CD4-positive, alpha-beta memory T cell (primary cell): ENCODE measurements around the gene ADAM10. TPM values are rescaled to one million over a fixed set of nuclear protein-coding genes. Genes with fewer than 3 reads are reported as not detected.

Experiments used
- CTCF ChIA-PET: fragments of 350-600 bp; sonication (Branson Sonifier 250); formaldehyde crosslinking; loops from one replicate; lab custom pipeline; 2021; ENCODE audit warnings: inconsistent platforms; ENCODE audit not compliant: partially characterized antibody; lab: Charles Lee
- POLR2A ChIA-PET: fragments of 350-600 bp; sonication (Branson Sonifier 250); formaldehyde crosslinking; loops from one replicate; lab custom pipeline; 2021; ENCODE audit not compliant: partially characterized antibody; lab: Charles Lee
- DNase-seq, 5 donors: peaks; one replicate each; pipeline versions ENCODE4 v3.0.0 to v3.0.0-alpha.2; 2020 to 2022; ENCODE audit warnings: mixed read lengths in 1 of 5
- H3K27ac ChIP-seq: one replicate; pipeline ENCODE4 v1.7.0; 2013; ENCODE audit warnings: low read depth, low read length
- H3K27me3 ChIP-seq: 2 replicates; pipeline ENCODE4 v1.7.0; 2013; ENCODE audit warnings: mild to moderate bottlenecking, low read length, moderate library complexity; ENCODE audit not compliant: insufficient read depth
- H3K36me3 ChIP-seq: 2 replicates; pipeline ENCODE4 v1.7.0; 2013; ENCODE audit warnings: mild to moderate bottlenecking, low read length, moderate library complexity; ENCODE audit not compliant: insufficient read depth
- H3K4me1 ChIP-seq: 2 replicates; pipeline ENCODE4 v1.7.0; 2013; ENCODE audit warnings: mild to moderate bottlenecking, low read length, moderate library complexity; ENCODE audit not compliant: insufficient read depth
- H3K4me3 ChIP-seq, 2 donors: one replicate each; pipeline ENCODE4 v1.7.0; 2013; ENCODE audit warnings: low read length in 2 of 2, mild to moderate bottlenecking in 1 of 2
- H3K9me3 ChIP-seq, 2 donors: one replicate each; pipeline ENCODE4 v1.7.0; 2013; ENCODE audit warnings: low read length in 2 of 2, control low read depth in 1 of 2; ENCODE audit not compliant: control insufficient read depth in 1 of 2
- H3K27ac Mint-ChIP-seq, 7 donors: one replicate each; pipeline ENCODE4 v1.8.0; 2020 to 2021; ENCODE audit warnings: mixed read lengths in 7 of 7, mild to moderate bottlenecking in 6 of 7, inconsistent platforms in 3 of 7, moderate library complexity in 3 of 7
- H3K27me3 Mint-ChIP-seq, 2 donors: one replicate each; pipeline ENCODE4 v1.8.0; 2020 to 2021; ENCODE audit warnings: mixed read lengths in 2 of 2
- H3K36me3 Mint-ChIP-seq, 2 donors: one replicate each; pipeline ENCODE4 v1.8.0; 2020 to 2021; ENCODE audit warnings: mixed read lengths in 2 of 2, inconsistent platforms in 1 of 2, mild to moderate bottlenecking in 1 of 2
- H3K4me1 Mint-ChIP-seq, 4 donors: one replicate each; pipeline ENCODE4 v1.8.0; 2020 to 2021; ENCODE audit warnings: mixed read lengths in 4 of 4, mild to moderate bottlenecking in 1 of 4
- H3K4me3 Mint-ChIP-seq, 8 donors: one replicate each; pipeline ENCODE4 v1.8.0; 2020 to 2021; ENCODE audit warnings: mixed read lengths in 8 of 8, mild to moderate bottlenecking in 7 of 8, moderate library complexity in 6 of 8, inconsistent platforms in 3 of 8
- H3K9me3 Mint-ChIP-seq, 8 donors: one replicate each; pipeline ENCODE4 v1.8.0; 2020 to 2021; ENCODE audit warnings: mixed read lengths in 8 of 8, mild to moderate bottlenecking in 5 of 8, inconsistent platforms in 3 of 8, moderate library complexity in 1 of 8
- intact Hi-C: fragments of 100-400 bp; cut with micrococcal nuclease; formaldehyde crosslinking; loops from one replicate; pipeline ENCODE4 v1.15.1; 2023
- polyA plus RNA-seq, 2 donors: library from polyadenylated mRNA; unstranded; fragments of 300-500 nt; fragmentation: Illumina TruSeq; gene quantifications; one replicate each; pipeline ENCODE4 v1.2.3, GENCODE V29; 2021
- total RNA-seq, 2 experiments: library from RNA; stranded (reverse); gene quantifications; one replicate each; pipeline ENCODE4 v1.2.3, GENCODE V29; 2021

Gene ADAM10
- total and polyA plus RNA-seq, 4 experiments from 2014 or later = 129 to 258 (median 135) TPM

DNA sequence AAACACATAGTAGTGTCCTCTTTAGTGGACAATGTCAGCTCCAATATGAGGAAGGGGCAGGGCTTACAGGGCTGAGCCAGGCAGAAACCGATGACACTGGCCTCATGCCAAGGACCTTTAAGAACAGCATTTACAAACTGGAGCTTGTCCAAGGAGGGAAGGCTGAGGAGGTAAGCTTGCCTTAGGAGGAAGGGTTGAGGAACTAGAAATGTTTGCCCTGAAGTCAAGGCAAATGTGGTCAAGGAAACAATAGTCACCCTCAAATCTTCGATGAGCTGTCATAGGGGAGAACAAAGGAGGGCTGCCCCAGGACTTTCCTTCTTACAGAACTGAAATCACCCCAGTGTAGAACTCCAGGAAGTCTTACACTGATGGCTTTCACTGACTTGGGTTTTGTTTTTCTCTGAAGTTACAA lies 181.3 kb downstream of the ADAM10 start:
- H3K9me3 Mint-ChIP-seq = peaks cover 0 to 5% (median 0%) of the 10 kb centered on the region in 8 donors
- Histone ChIP-seq H3K27ac (no peak overlapping the region), H3K36me3 (no peaks in the 10 kb centered on the region), H3K9me3 (peaks cover 0 to 5% of the 10 kb centered on the region in 2 donors), H3K4me3 (no peak overlapping the region), H3K27me3 (no peaks in the 10 kb centered on the region), H3K4me1 (peaks cover 8% of the 10 kb centered on the region)
- peak in 2 of 5 donors; percentile 12 to 18 for DNase-seq
- ChIA-PET POLR2A (interaction anchor here (0.9 to 1.2 kb wide), 2 partner anchors 9 to 16 kb away, joined by 3 read pairs; no protein-coding TSS in a partner anchor), CTCF (no interaction called here)
- intact Hi-C loops = no loop called here
- H3K36me3 Mint-ChIP-seq = no peaks in the 10 kb centered on the region
- peak overlapping the region in 3 of 8 donors; percentile 17 to 62 (median 43) for H3K4me3 Mint-ChIP-seq
- H3K27me3 Mint-ChIP-seq = no peaks in the 10 kb centered on the region
- peaks cover 1 to 10% (median 6%) of the 10 kb centered on the region in 4 donors for H3K4me1 Mint-ChIP-seq
- H3K27ac Mint-ChIP-seq = peak overlapping the region; percentile 3 to 91 (median 35)

DNA sequence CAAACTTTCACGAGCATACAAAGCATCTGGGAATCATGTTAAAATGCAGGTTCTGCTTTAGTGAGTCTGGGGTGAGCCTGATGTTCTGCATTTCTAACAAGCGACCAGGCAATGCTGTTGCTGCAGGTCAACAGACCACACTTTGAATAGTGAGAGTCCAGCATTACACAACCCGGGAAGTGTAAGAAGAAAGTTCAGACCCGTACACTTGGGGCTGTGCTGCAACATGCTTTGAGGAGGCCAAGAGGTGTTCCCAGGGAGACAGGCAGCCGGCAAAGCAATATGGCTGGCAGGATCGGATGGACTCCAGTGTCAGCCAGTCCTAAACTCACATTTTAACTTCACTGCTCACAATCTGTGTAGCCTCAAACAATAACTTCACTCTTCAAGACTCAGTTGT lies 183.5 kb downstream of the ADAM10 start:
- no peak for DNase-seq
- H3K27me3 Mint-ChIP-seq = peaks cover 0 to 2% of the 10 kb centered on the region in 2 donors
- Histone ChIP-seq H3K9me3 (peaks cover 0 to 5% of the 10 kb centered on the region in 2 donors), H3K4me3 (no peak overlapping the region), H3K27me3 (no peaks in the 10 kb centered on the region), H3K36me3 (no peaks in the 10 kb centered on the region), H3K4me1 (peaks cover 8% of the 10 kb centered on the region), H3K27ac (no peak overlapping the region)
- H3K4me1 Mint-ChIP-seq = peaks cover 1 to 10% (median 6%) of the 10 kb centered on the region in 4 donors
- H3K9me3 Mint-ChIP-seq = peaks cover 0 to 5% (median 0%) of the 10 kb centered on the region in 8 donors
- intact Hi-C loops = no loop called here
- ChIA-PET POLR2A (no interaction called here), CTCF (no interaction called here)
- H3K4me3 Mint-ChIP-seq = no peak overlapping the region
- no peaks in the 10 kb centered on the region for H3K36me3 Mint-ChIP-seq
- H3K27ac Mint-ChIP-seq = no peak overlapping the region

DNA sequence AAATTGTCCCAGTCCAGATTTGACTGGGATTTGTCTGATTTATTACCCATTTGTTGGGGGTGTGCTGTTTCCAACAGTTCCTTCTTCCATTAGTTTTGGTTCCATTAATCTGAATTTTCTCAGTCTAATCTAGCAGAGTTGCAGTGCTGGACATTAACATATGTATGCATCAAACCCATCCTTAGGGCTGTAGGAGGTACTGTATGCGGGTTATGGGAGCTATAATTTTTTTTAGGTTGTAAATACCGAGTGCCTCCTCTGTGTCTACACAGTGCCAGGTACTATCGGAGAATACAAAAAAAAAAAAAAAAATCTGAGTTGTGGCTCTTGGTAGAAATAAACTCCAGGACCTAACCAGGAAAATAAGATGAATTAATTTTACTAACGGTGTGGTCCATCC lies 183.9 kb downstream of the ADAM10 start:
- peaks cover 0 to 2% of the 10 kb centered on the region in 2 donors for H3K27me3 Mint-ChIP-seq
- H3K4me3 Mint-ChIP-seq = no peak overlapping the region
- no peak for DNase-seq
- Histone ChIP-seq H3K27me3 (no peaks in the 10 kb centered on the region), H3K4me3 (no peak overlapping the region), H3K27ac (no peak overlapping the region), H3K9me3 (peaks cover 0 to 5% of the 10 kb centered on the region in 2 donors), H3K4me1 (peaks cover 8% of the 10 kb centered on the region), H3K36me3 (no peaks in the 10 kb centered on the region)
- peaks cover 1 to 10% (median 6%) of the 10 kb centered on the region in 4 donors for H3K4me1 Mint-ChIP-seq
- H3K36me3 Mint-ChIP-seq = no peaks in the 10 kb centered on the region
- POLR2A ChIA-PET = no interaction called here
- no peak overlapping the region for H3K27ac Mint-ChIP-seq
- intact Hi-C loops = no loop called here
- peaks cover 0 to 5% (median 0%) of the 10 kb centered on the region in 8 donors for H3K9me3 Mint-ChIP-seq
- CTCF ChIA-PET = no interaction called here

DNA sequence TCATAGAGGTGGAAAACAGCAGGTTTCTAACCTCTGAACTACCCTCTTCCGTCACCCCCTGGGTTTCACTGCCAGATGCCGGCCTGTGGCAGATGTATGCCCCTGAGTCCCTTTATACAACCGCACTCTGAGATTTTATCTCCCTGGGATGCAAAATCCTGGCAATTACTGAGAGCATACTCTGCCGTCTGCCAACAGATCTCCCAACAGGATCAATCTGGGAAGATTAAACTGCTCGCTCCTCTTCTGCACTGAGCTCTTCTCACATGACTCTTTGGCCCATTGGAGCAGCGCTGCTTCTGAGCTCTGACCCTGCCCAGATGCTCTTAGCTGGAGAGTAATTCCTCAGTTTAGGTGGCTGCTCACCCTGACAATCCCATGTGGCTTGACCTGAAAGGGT lies 184.5 kb downstream of the ADAM10 start:
- no peak overlapping the region for H3K4me3 ChIP-seq
- H3K27ac ChIP-seq = no peak overlapping the region
- H3K27me3 ChIP-seq = no peaks in the 10 kb centered on the region
- intact Hi-C loops = no loop called here
- ChIA-PET POLR2A (no interaction called here), CTCF (no interaction called here)
- H3K4me1 ChIP-seq = peaks cover 8% of the 10 kb centered on the region
- no peak for DNase-seq
- Mint-ChIP-seq H3K27me3 (peaks cover 0 to 2% of the 10 kb centered on the region in 2 donors), H3K36me3 (no peaks in the 10 kb centered on the region), H3K4me1 (peaks cover 1 to 10% (median 6%) of the 10 kb centered on the region in 4 donors), H3K27ac (peak overlapping the region in 1 of 7 donors; percentile 32), H3K9me3 (peaks cover 0 to 5% (median 0%) of the 10 kb centered on the region in 8 donors), H3K4me3 (no peak overlapping the region)
- peaks cover 0 to 5% of the 10 kb centered on the region in 2 donors for H3K9me3 ChIP-seq
- H3K36me3 ChIP-seq = no peaks in the 10 kb centered on the region

DNA sequence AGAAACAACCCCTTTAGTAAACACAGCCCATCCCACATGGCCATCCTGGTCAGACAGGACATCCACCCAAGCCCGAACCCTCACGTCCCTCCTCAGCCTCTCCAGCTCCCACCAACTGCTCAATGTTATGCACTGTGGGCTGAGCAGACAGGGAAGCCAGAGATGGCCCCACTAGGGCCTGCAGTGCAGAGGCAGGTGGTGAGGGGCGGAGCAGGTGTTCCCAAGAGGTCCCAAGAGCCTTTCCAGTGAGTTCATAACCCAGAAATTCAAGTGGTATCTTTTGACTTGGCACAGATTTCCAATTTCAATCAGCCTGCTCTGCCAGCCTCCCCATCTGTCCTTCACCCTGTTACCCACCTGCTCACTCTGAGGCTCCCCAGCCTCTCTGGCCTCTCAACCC lies 187.4 kb downstream of the ADAM10 start:
- H3K9me3 Mint-ChIP-seq = no peaks in the 10 kb centered on the region
- no peak overlapping the region for H3K4me3 Mint-ChIP-seq
- no peaks in the 10 kb centered on the region for H3K36me3 ChIP-seq
- H3K4me3 ChIP-seq = no peak overlapping the region
- H3K27me3 Mint-ChIP-seq = peaks cover 0 to 2% of the 10 kb centered on the region in 2 donors
- H3K27ac Mint-ChIP-seq = no peak overlapping the region
- ChIA-PET POLR2A (no interaction called here), CTCF (interaction anchor here (1.3 kb wide), 1 partner anchor 11 kb away, joined by 4 read pairs; no protein-coding TSS in a partner anchor)
- H3K27ac ChIP-seq = no peak overlapping the region
- H3K36me3 Mint-ChIP-seq = no peaks in the 10 kb centered on the region
- DNase-seq = no peak
- H3K27me3 ChIP-seq = no peaks in the 10 kb centered on the region
- no peaks in the 10 kb centered on the region for H3K9me3 ChIP-seq
- H3K4me1 Mint-ChIP-seq = no peaks in the 10 kb centered on the region
- intact Hi-C loops = no loop called here
- H3K4me1 ChIP-seq = no peaks in the 10 kb centered on the region

DNA sequence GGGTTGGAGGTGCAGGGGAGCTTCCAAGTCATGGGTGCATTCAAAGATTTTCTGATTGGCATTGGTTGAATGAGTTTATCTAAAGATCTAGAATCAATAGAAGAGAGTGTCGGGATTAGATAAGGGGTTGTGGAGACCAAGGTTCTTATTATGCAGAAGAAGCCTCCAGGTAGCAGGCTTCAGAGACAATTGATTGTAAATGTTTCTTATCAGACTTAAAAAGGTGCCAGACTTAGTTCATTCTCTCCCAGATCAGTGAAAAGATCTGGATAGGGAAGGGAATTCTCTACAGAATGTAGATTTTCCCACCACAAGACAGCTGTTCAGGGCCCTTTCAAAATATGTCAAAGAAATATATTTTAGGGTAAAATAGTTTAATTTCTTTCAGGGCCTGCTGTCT lies 188.2 kb downstream of the ADAM10 start:
- intact Hi-C loops = no loop called here
- peak overlapping the region in 1 of 7 donors; percentile 80 for H3K27ac Mint-ChIP-seq
- no peaks in the 10 kb centered on the region for H3K4me1 ChIP-seq

DNA sequence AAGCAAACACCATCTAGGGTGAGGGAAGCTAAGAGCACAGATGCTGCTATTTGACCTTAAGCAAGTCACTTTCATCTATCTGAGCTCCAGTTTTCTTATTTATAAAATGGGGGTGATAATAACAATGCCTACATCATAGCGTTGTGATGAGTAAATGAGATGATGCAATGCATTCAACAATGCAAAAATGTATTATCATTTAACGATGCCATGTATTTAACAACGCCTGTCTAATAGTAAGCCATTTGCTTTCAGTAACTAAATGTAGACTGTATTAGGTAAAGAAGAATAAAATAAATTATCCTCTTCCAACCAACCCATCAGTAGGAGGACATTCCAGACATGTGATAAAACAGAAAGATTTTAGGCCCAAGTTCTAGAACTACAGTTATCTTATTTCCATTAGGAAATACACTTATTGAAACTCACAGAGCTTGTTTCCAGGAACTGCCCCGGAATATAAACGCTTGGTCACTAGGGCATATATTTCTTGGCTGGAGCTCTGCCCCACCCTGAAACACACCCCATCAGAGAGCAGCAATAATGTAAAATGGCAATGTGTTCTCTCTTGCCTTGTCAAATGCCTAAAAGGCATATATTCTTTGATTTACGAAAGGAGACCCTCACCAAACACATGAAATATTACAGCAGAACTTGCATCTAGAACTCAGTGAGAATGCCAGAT lies 189.5 kb downstream of the ADAM10 start:
- Mint-ChIP-seq H3K9me3 (no peaks in the 10 kb centered on the region), H3K36me3 (no peaks in the 10 kb centered on the region), H3K4me1 (no peaks in the 10 kb centered on the region), H3K27me3 (peaks cover 0 to 4% of the 10 kb centered on the region in 2 donors), H3K4me3 (no peak overlapping the region), H3K27ac (no peak overlapping the region)
- Histone ChIP-seq H3K27ac (no peak overlapping the region), H3K27me3 (no peaks in the 10 kb centered on the region), H3K36me3 (no peaks in the 10 kb centered on the region), H3K4me1 (no peaks in the 10 kb centered on the region), H3K4me3 (no peak overlapping the region), H3K9me3 (no peaks in the 10 kb centered on the region)
- no peak for DNase-seq
- CTCF ChIA-PET = no interaction called here
- intact Hi-C loops = loop anchor here (10.0 kb wide), 1 partner anchor 55 kb away; no protein-coding TSS in a partner anchor
- POLR2A ChIA-PET = no interaction called here

More for the DNA sequence above, 188.2 kb downstream of the ADAM10 start:
- Histone ChIP-seq H3K36me3 (no peaks in the 10 kb centered on the region), H3K27ac (no peak overlapping the region), H3K4me3 (no peak overlapping the region), H3K9me3 (no peaks in the 10 kb centered on the region), H3K27me3 (no peaks in the 10 kb centered on the region)
- Mint-ChIP-seq H3K36me3 (no peaks in the 10 kb centered on the region), H3K4me3 (no peak overlapping the region), H3K9me3 (no peaks in the 10 kb centered on the region), H3K27me3 (peaks cover 0 to 2% of the 10 kb centered on the region in 2 donors), H3K4me1 (no peaks in the 10 kb centered on the region)
- ChIA-PET CTCF (no interaction called here), POLR2A (no interaction called here)
- DNase-seq = no peak
